ENCODE measurements around the gene DDX25. TPM values are rescaled to one million over a fixed set of nuclear protein-coding genes. Genes with fewer than 3 reads are reported as not detected.
A peak's percentile ranks its signal among the peaks of the same experiment; 100 is the strongest.
"Not testable (repeated sequence)": the region's sequence is repeated elsewhere in the genome, so short reads cannot be mapped to it uniquely, and the experiment has no call there.

Gene DDX25
- total RNA-seq, 3 donors from 2014 or later: 0.05 to 0.54 TPM; not detected in 1

- DNase-seq (no peak), ATAC-seq (no peak)
- H3K4me1 ChIP-seq (ENCODE audit: low read depth): peaks cover 13% of the 10 kb centered on the region
- no peak for TF ChIP-seq CTCF (IDR thresholded peaks at IDR 0.05)
- no peaks in the 10 kb centered on the region for H3K36me3 ChIP-seq (ENCODE audit: low read depth)
- intact Hi-C loops (cut with DNase I, micrococcal nuclease): no loop called here
- H3K9me3 ChIP-seq: no peaks in the 10 kb centered on the region
- H3K4me3 ChIP-seq: no peak overlapping the region
Measured at GRCh38 chr11:125901872-125902271, 2.4 kb upstream of the DDX25 start.

GRCh38 chr11:125902277-125902926 is 1.9 kb upstream of the DDX25 start:
- peak overlapping the region; percentile 54 for H3K4me3 ChIP-seq
- DNase-seq: no peak
- no peaks in the 10 kb centered on the region for H3K36me3 ChIP-seq (ENCODE audit: low read depth)
- TF ChIP-seq CTCF (IDR thresholded peaks at IDR 0.05): no peak
- intact Hi-C loops (cut with DNase I, micrococcal nuclease): no loop called here
- H3K4me1 ChIP-seq (ENCODE audit: low read depth): peaks cover 13% of the 10 kb centered on the region
- ATAC-seq: peak; percentile 29
- no peaks in the 10 kb centered on the region for H3K9me3 ChIP-seq

- no peaks in the 10 kb centered on the region for H3K36me3 ChIP-seq (ENCODE audit: low read depth)
- intact Hi-C loops (cut with DNase I, micrococcal nuclease): no loop called here
- H3K4me1 ChIP-seq (ENCODE audit: low read depth): peaks cover 13% of the 10 kb centered on the region
- no peaks in the 10 kb centered on the region for H3K9me3 ChIP-seq
- ATAC-seq (peak; percentile 99), DNase-seq (peak; percentile 91 to 93 (median 92))
- H3K4me3 ChIP-seq: peak within 1 kb of the TSS; percentile 54
- TF ChIP-seq CTCF (IDR thresholded peaks at IDR 0.05): no peak
Measured at GRCh38 chr11:125902927-125903710, 1.2 kb upstream of the DDX25 start, which contains the start of gene PUS3. Gene PUS3, minus strand, starts transcription at chr11:125903206. Its CDS starts 6,922 bp downstream, at chr11:125896284.

- peaks cover 13% of the 10 kb centered on the region for H3K4me1 ChIP-seq (ENCODE audit: low read depth)
- no peaks in the 10 kb centered on the region for H3K9me3 ChIP-seq
- intact Hi-C loops (cut with DNase I, micrococcal nuclease): no loop called here
- ATAC-seq (no peak), DNase-seq (peak in 1 of 3 donors; percentile 25)
- TF ChIP-seq CTCF (IDR thresholded peaks at IDR 0.05): no peak
- H3K4me3 ChIP-seq: no peak overlapping the region
- no peaks in the 10 kb centered on the region for H3K36me3 ChIP-seq (ENCODE audit: low read depth)
Measured at GRCh38 chr11:125904678-125905077, 370 bp downstream of the DDX25 start.

- DNase-seq (no peak), ATAC-seq (no peak)
- Histone ChIP-seq H3K4me1 (ENCODE audit: low read depth) (no peaks in the 10 kb centered on the region), H3K36me3 (ENCODE audit: low read depth) (no peaks in the 10 kb centered on the region), H3K9me3 (no peaks in the 10 kb centered on the region), H3K4me3 (no peak overlapping the region)
- intact Hi-C loops (cut with DNase I, micrococcal nuclease): no loop called here
- TF ChIP-seq CTCF (IDR thresholded peaks at IDR 0.05): no peak
Measured at GRCh38 chr11:125910226-125910849, 6.0 kb downstream of the DDX25 start.

- DNase-seq; H3K9me3 ChIP-seq; H3K36me3 ChIP-seq (ENCODE audit: low read depth); H3K4me3 ChIP-seq; ATAC-seq; intact Hi-C loops (cut with DNase I, micrococcal nuclease): not testable (repeated sequence)
- H3K4me1 ChIP-seq (ENCODE audit: low read depth): peaks cover 17% of the 10 kb centered on the region
Measured at GRCh38 chr11:125914601-125915000, 10.3 kb downstream of the DDX25 start.

Measured in mucosa of descending colon (tissue), 3 donors.